Posterior vena cava (tissue), 2 donors: ENCODE results near the gene CPNE7. TPM values are rescaled to one million over a fixed set of nuclear protein-coding genes. Genes with fewer than 3 reads are reported as not detected.

Experiments used
- DNase-seq: peaks from one replicate; pipeline ENCODE4 v3.0.0-alpha.2; 2020; ENCODE audit warnings: low spot score
- intact Hi-C, 2 donors: fragments of 100-400 bp; cut with DNase I; formaldehyde crosslinking; loops; one replicate each; pipeline versions ENCODE4 v1.14.1 to v1.14.2; 2022 to 2023
- total RNA-seq, 2 donors: library from RNA; stranded (reverse); fragmentation: NEBNext Ultra II Directional; extraction: Animal tissue kit (Norgen Biotek cat#: 25700); gene quantifications; one replicate each; pipeline ENCODE4 v1.2.1, GENCODE V29; 2021
- donor health status: DM: yes; HTN: yes; CAD: no.
- donor health status: DM: yes; HTN: yes; CAD: no.

CPNE7 gene
- total RNA-seq, 2 donors from 2014 or later = 0.71 TPM; not detected in 1

- DNase-seq = no peak
- intact Hi-C loops = no loop called here
These were observed 20.6 kb downstream of the CPNE7 start for GRCh38 chr16:89596061-89596689.

- no peak for DNase-seq
- intact Hi-C loops = no loop called here
These were observed 21.5 kb downstream of the CPNE7 start for GRCh38 chr16:89596957-89597649.

- DNase-seq = no peak
- intact Hi-C loops = no loop called here
These were observed 22.6 kb downstream of the CPNE7 start for GRCh38 chr16:89598199-89598598.

GRCh38 chr16:89599451-89599858, 23.9 kb downstream of the CPNE7 start:
- DNase-seq = no peak
- intact Hi-C loops = no loop called here

GRCh38 chr16:89599902-89600301, 24.3 kb downstream of the CPNE7 start:
- intact Hi-C loops = loop anchor here in 1 of 2 donors (2.0 kb wide), 1 partner anchor 23 kb away; no protein-coding TSS in a partner anchor
- DNase-seq = no peak

- DNase-seq = no peak
- intact Hi-C loops = loop anchor here in 1 of 2 donors (2.0 kb wide), 1 partner anchor 24 kb away; no protein-coding TSS in a partner anchor
These were observed 24.9 kb downstream of the CPNE7 start for GRCh38 chr16:89600427-89600826.

- intact Hi-C loops = loop anchor here in 1 of 2 donors (2.0 kb wide), 1 partner anchor 24 kb away; no protein-coding TSS in a partner anchor
- DNase-seq = no peak
These were observed 25.4 kb downstream of the CPNE7 start for GRCh38 chr16:89600956-89601355.

- intact Hi-C loops = loop anchor here in 1 of 2 donors (2.0 kb wide), 1 partner anchor 25 kb away; no protein-coding TSS in a partner anchor
These were observed 26.3 kb downstream of the CPNE7 start for GRCh38 chr16:89601906-89602272.

GRCh38 chr16:89602273-89602951, 26.9 kb downstream of the CPNE7 start:
- intact Hi-C loops = no loop called here
- no peak for DNase-seq

More at GRCh38 chr16:89601906-89602272, 26.3 kb downstream of the CPNE7 start:
- no peak for DNase-seq

GRCh38 chr16:89602952-89603590, 27.5 kb downstream of the CPNE7 start:
- DNase-seq = no peak
- intact Hi-C loops = no loop called here

GRCh38 chr16:89604764-89605163, 29.2 kb downstream of the CPNE7 start:
- no peak for DNase-seq
- intact Hi-C loops = no loop called here

GRCh38 chr16:89605186-89605970, 29.8 kb downstream of the CPNE7 start:
- DNase-seq = no peak
- intact Hi-C loops = no loop called here

- intact Hi-C loops = no loop called here
These were observed 30.4 kb downstream of the CPNE7 start for GRCh38 chr16:89606006-89606405.

GRCh38 chr16:89607453-89607852, 31.9 kb downstream of the CPNE7 start:
- intact Hi-C loops = no loop called here
- no peak for DNase-seq

More at GRCh38 chr16:89606006-89606405, 30.4 kb downstream of the CPNE7 start:
- DNase-seq = no peak

GRCh38 chr16:89607937-89608740, 32.6 kb downstream of the CPNE7 start:
- intact Hi-C loops = no loop called here

GRCh38 chr16:89610108-89610453, 34.5 kb downstream of the CPNE7 start:
- intact Hi-C loops = no loop called here
- no peak for DNase-seq

More at GRCh38 chr16:89607937-89608740, 32.6 kb downstream of the CPNE7 start:
- no peak for DNase-seq

GRCh38 chr16:89612415-89613166, 37.0 kb downstream of the CPNE7 start:
- no peak for DNase-seq
- intact Hi-C loops = no loop called here
